T47D (cell line): ENCODE results near the gene CYP20A1.

Source experiments
- DNase-seq, 2 experiments: peaks; one replicate each; pipeline versions ENCODE4 v3.0.0 to v3.0.0-alpha.2; 2011 to 2012; ENCODE audit warnings: low read depth in 1 of 2, low spot score in 1 of 2
- JUND ChIP-seq: IDR thresholded peaks from 2 replicates; pipeline ENCODE4 v1.6.1; 2012; ENCODE audit warnings: low read depth
- in situ Hi-C: cut with HindIII; loops from 2 replicates; pipeline ENCODE4 v1.10.0; 2016; ENCODE audit warnings: low sequenced_read_pairs, low pct_unique_long_range_greater_than_20kb

The CYP20A1 gene

GRCh38 chr2:203347375-203347774, 108.6 kb downstream of the CYP20A1 start:
- in situ Hi-C loops: no loop called here
- no peak for TF ChIP-seq JUND
- no peak for DNase-seq

- TF ChIP-seq JUND: no peak
- in situ Hi-C loops: no loop called here
- DNase-seq: peak in 1 of 2 experiments; percentile 45
These were observed 113.9 kb downstream of the CYP20A1 start for GRCh38 chr2:203352604-203353255.

DNA sequence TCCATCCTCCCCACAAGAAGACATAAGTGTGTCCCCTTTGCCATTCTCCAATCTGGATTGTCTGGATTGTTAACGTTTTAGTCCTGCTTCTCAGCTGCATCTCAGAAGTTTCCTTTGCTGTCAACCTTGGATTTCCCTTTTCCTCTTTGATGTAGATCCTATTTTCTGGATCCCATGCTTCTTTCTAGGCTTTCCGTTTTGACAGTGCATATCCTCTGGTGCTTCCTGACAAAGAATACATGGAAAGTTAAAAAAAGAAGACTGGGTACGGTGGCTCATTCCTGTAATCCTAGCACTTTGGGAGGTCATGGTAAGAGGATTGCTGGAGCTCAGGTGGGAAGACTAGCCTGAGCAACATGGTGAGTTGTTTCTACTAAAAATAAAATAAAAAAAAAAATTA, 116.1 kb downstream of the CYP20A1 start:
- no peak for DNase-seq
- in situ Hi-C loops: no loop called here
- TF ChIP-seq JUND: no peak
